Stomach (tissue), 9 donors: Measurements from ENCODE around the gene FTO. TPM values are rescaled to one million over a fixed set of nuclear protein-coding genes. Genes with fewer than 3 reads are reported as not detected.
"Not testable (repeated sequence)": the region's sequence is repeated elsewhere in the genome, so short reads cannot be mapped to it uniquely, and the experiment has no call there.

ENCODE experiments used
- DNase-seq, 2 donors: peaks; one replicate each; pipeline versions ENCODE4 v3.0.0 to v3.0.0-alpha.2; 2013 to 2019
- H3K27ac ChIP-seq, 5 donors: fragments of 200-600 bp in 4 of 5; sonication (generic) in 4 of 5; one replicate each; pipeline ENCODE4 v1.5.1; 2013 to 2019; ENCODE audit warnings: mild to moderate bottlenecking in 1 of 5, moderate library complexity in 1 of 5
- H3K27me3 ChIP-seq, 3 donors: fragments of 200-600 bp; sonication (generic); one replicate each; pipeline ENCODE4 v1.5.1; 2017 to 2019; ENCODE audit warnings: mixed run types in 1 of 3
- H3K36me3 ChIP-seq, 4 donors: fragments of 200-600 bp; sonication (generic); 1 replicate in 3 of 4; 2 replicates in 1 of 4; pipeline ENCODE4 v1.5.1; 2016 to 2019
- H3K4me1 ChIP-seq, 4 donors: fragments of 200-600 bp; sonication (generic); one replicate each; pipeline ENCODE4 v1.5.1; 2016 to 2019
- H3K4me3 ChIP-seq, 4 donors: fragments of 200-600 bp; sonication (generic) in 3 of 4; one replicate each; pipeline ENCODE4 v1.5.1; 2016 to 2019; ENCODE audit warnings: mild to moderate bottlenecking in 1 of 4
- H3K9me3 ChIP-seq, 4 donors: fragments of 200-600 bp; sonication (generic); one replicate each; pipeline ENCODE4 v1.5.1; 2016 to 2019
- CTCF ChIP-seq, 7 experiments: fragments of 450-650 bp in 4 of 7; fragments of 200-600 bp in 3 of 7; sonication (generic) in 3 of 7; IDR thresholded peaks; one replicate each; pipeline ENCODE4 v1.5.1; 2016 to 2019; ENCODE audit warnings: antibody characterized with exemption in 7 of 7, control low read depth in 2 of 7, mild to moderate bottlenecking in 1 of 7
- EP300 ChIP-seq: sonication (generic); formaldehyde crosslinking; IDR thresholded peaks from one replicate; pipeline ENCODE4 v1.6.1; 2017; ENCODE audit warnings: antibody characterized with exemption
- POLR2A ChIP-seq, 4 donors: fragments of 450-650 bp; IDR thresholded peaks; one replicate each; pipeline ENCODE4 v1.6.1; 2016; ENCODE audit warnings: antibody characterized with exemption in 4 of 4, control low read depth in 2 of 4, mild to moderate bottlenecking in 1 of 4, moderate library complexity in 1 of 4
- POLR2AphosphoS5 ChIP-seq, 3 donors: sonication (generic); formaldehyde crosslinking; IDR thresholded peaks; one replicate each; pipeline ENCODE4 v1.6.1; 2016; ENCODE audit warnings: antibody characterized with exemption in 3 of 3
- WGBS, 5 donors: extraction: QIAGEN DNeasy Blood & Tissue Kit in 3 of 5; methylation state at CpG; one replicate each; pipeline versions ENCODE4 v1.1.5 to v1.1.7; 2013 to 2018; 5-methylcytosine and 5-hydroxymethylcytosine counted together
- intact Hi-C: fragments of 100-400 bp; cut with DNase I; formaldehyde crosslinking; loops from one replicate; pipeline ENCODE4 v1.15.1; 2023; ENCODE audit warnings: low total_unique reads
- polyA plus RNA-seq, 3 donors: library from polyadenylated mRNA; stranded (reverse); fragments of 200-250 nt; gene quantifications; one replicate each; pipeline ENCODE4 v1.2.3, GENCODE V29; 2013
- total RNA-seq, 5 donors: library from RNA; depleted of rRNA; stranded (reverse); fragments of >200 nt; gene quantifications; one replicate each; pipeline versions ENCODE4 v1.1.0 to v1.2.3, GENCODE V29; 2014 to 2016
- donor health status: healthy with polysubstance abuse.
- donor health status: Bipolar disorder and iron deficiency.
- donor health status: healthy.

FTO gene
- total and polyA plus RNA-seq, 8 donors = 9.3 to 88.7 (median 24.6) TPM

- H3K27ac ChIP-seq = no peak overlapping the region
- DNase-seq = no peak
- H3K27me3 ChIP-seq = peaks cover 0 to 9% (median 0%) of the 10 kb centered on the region in 3 donors
- H3K9me3 ChIP-seq = no peaks in the 10 kb centered on the region
- TF ChIP-seq CTCF (IDR thresholded peaks at IDR 0.05) = no peak
- no peak for TF ChIP-seq EP300
- TF ChIP-seq POLR2A (IDR thresholded peaks at IDR 0.05) = no peak
- no peak for TF ChIP-seq POLR2AphosphoS5 (IDR thresholded peaks at IDR 0.05)
- intact Hi-C loops = no loop called here
- H3K4me1 ChIP-seq = peaks cover 5 to 29% (median 15%) of the 10 kb centered on the region in 4 donors
- 76 to 80% (median 77%) methylated on average over 11 of the region's 11 CpGs for WGBS, 5 donors
- no peaks in the 10 kb centered on the region for H3K36me3 ChIP-seq
- H3K4me3 ChIP-seq = no peak overlapping the region
Observed at GRCh38 chr16:54177862-54178477, 474.0 kb downstream of the FTO start.

- Histone ChIP-seq H3K27me3 (peaks cover 0 to 7% (median 0%) of the 10 kb centered on the region in 3 donors), H3K27ac (no peak overlapping the region), H3K9me3 (no peaks in the 10 kb centered on the region), H3K4me3 (no peak overlapping the region), H3K36me3 (no peaks in the 10 kb centered on the region), H3K4me1 (peaks cover 5 to 29% (median 15%) of the 10 kb centered on the region in 4 donors)
- peak in 1 of 2 donors; percentile 71 for DNase-seq
- 13 to 31% (median 28%) methylated on average over 6 to 7 of the region's 7 CpGs for WGBS, 5 donors
- intact Hi-C loops = no loop called here
- TF ChIP-seq POLR2AphosphoS5 (IDR thresholded peaks at IDR 0.05) (no peak), POLR2A (IDR thresholded peaks at IDR 0.05) (no peak), CTCF (IDR thresholded peaks at IDR 0.05) (no peak), EP300 (no peak)
Observed at GRCh38 chr16:54178478-54178976, 474.6 kb downstream of the FTO start.

GRCh38 chr16:54180421-54181359, 476.7 kb downstream of the FTO start:
- H3K36me3 ChIP-seq = no peaks in the 10 kb centered on the region
- H3K4me3 ChIP-seq = no peak overlapping the region
- peaks cover 0 to 22% (median 12%) of the 10 kb centered on the region in 4 donors for H3K4me1 ChIP-seq
- no peak overlapping the region for H3K27ac ChIP-seq
- TF ChIP-seq POLR2AphosphoS5 (IDR thresholded peaks at IDR 0.05) = no peak
- no peak for TF ChIP-seq POLR2A (IDR thresholded peaks at IDR 0.05)
- no peak for TF ChIP-seq EP300
- TF ChIP-seq CTCF (IDR thresholded peaks at IDR 0.05) = no peak
- WGBS, 5 donors = 64 to 95% (median 87%) methylated on average over 3 of the region's 3 CpGs
- no peaks in the 10 kb centered on the region for H3K9me3 ChIP-seq
- no peak for DNase-seq
- peaks cover 0 to 6% (median 0%) of the 10 kb centered on the region in 3 donors for H3K27me3 ChIP-seq
- intact Hi-C loops = no loop called here

GRCh38 chr16:54181683-54182329, 477.9 kb downstream of the FTO start:
- peaks cover 0 to 13% (median 4%) of the 10 kb centered on the region in 4 donors for H3K4me1 ChIP-seq
- not testable (repeated sequence) for H3K4me3 ChIP-seq
- 91 to 96% (median 96%) methylated on average over 10 of the region's 10 CpGs for WGBS, 5 donors

More at GRCh38 chr16:54181683-54182329, 477.9 kb downstream of the FTO start:
- DNase-seq, H3K36me3 ChIP-seq, H3K9me3 ChIP-seq, H3K27me3 ChIP-seq, H3K27ac ChIP-seq, intact Hi-C loops: not testable (repeated sequence)
